K562 (cell line): ENCODE measurements around the gene PSMD2. TPM values are rescaled to one million over a fixed set of nuclear protein-coding genes. Genes with fewer than 3 reads are reported as not detected.

Experiments
- ARNT ChIP-seq, 2 experiments: fragments of 450-650 bp; IDR thresholded peaks; 2 replicates each; pipeline ENCODE4 v1.6.1; 2016; ENCODE audit warnings: mild to moderate bottlenecking in 1 of 2
- CUX1 ChIP-seq: fragments of 200-800 bp; sonication (Bioruptor generic); IDR thresholded peaks from 2 replicates; pipeline ENCODE4 v1.6.1; 2016; ENCODE audit warnings: missing genetic modification characterization, missing compliant biosample characterization
- ELF4 ChIP-seq: fragments of 450-650 bp; formaldehyde crosslinking; IDR thresholded peaks from 2 replicates; pipeline ENCODE4 v1.4.0; 2022; ENCODE audit warnings: missing genetic modification characterization
- FIP1L1 ChIP-seq: fragments of 200-400 bp; formaldehyde crosslinking; IDR thresholded peaks from 2 replicates; pipeline ENCODE4 v1.6.1; 2018; ENCODE audit warnings: mild to moderate bottlenecking, low read depth, low read length; ENCODE audit not compliant: poor library complexity, severe bottlenecking
- HDAC8 ChIP-seq: fragments of 450-650 bp; IDR thresholded peaks from 2 replicates; pipeline ENCODE4 v1.6.1; 2016; ENCODE audit warnings: mild to moderate bottlenecking, missing genetic modification characterization, moderate library complexity, missing compliant biosample characterization
- HIVEP1 ChIP-seq: fragments of 250-450 bp; sonication (Bioruptor Pico); IDR thresholded peaks from 2 replicates; pipeline ENCODE4 v1.4.0; 2020; ENCODE audit warnings: mild to moderate bottlenecking
- KAT2B ChIP-seq: IDR thresholded peaks from one replicate; pipeline ENCODE4 v1.6.1; 2012; ENCODE audit warnings: low read depth, mild to moderate bottlenecking, control low read depth, inconsistent platforms, low read length, moderate library complexity
- MAFG ChIP-seq: fragments of 450-650 bp; conservative IDR thresholded peaks from 2 replicates; pipeline ENCODE4 v1.6.1; 2016; ENCODE audit warnings: missing genetic modification characterization, missing compliant biosample characterization
- MTA1 ChIP-seq: fragments of 450-650 bp; IDR thresholded peaks from 2 replicates; pipeline ENCODE4 v1.6.1; 2017; ENCODE audit warnings: borderline replicate concordance
- NFIC ChIP-seq: fragments of 450-650 bp; IDR thresholded peaks from 2 replicates; pipeline ENCODE4 v1.6.1; 2017; ENCODE audit warnings: mild to moderate bottlenecking, inconsistent platforms
- REST ChIP-seq, 2 experiments: fragments of 450-650 bp; formaldehyde crosslinking in 1 of 2; IDR thresholded peaks; 2 replicates each; pipeline versions ENCODE4 v1.4.0 to v1.6.1; 2014 to 2020; ENCODE audit warnings: mild to moderate bottlenecking in 2 of 2, borderline replicate concordance in 1 of 2, low read depth in 1 of 2
- RNF2 ChIP-seq: sonication (generic); IDR thresholded peaks from 2 replicates; pipeline ENCODE4 v1.6.1; 2016
- SREBF2 ChIP-seq: sonication (generic); formaldehyde crosslinking; IDR thresholded peaks from 2 replicates; pipeline ENCODE4 v1.4.0; 2020; ENCODE audit warnings: mild to moderate bottlenecking, missing genetic modification reagents
- XRCC5 ChIP-seq: fragments of 200-400 bp; formaldehyde crosslinking; IDR thresholded peaks from 2 replicates; pipeline ENCODE4 v1.6.1; 2017; ENCODE audit warnings: low read depth, mild to moderate bottlenecking, low read length
- ZNF253 ChIP-seq: fragments of 250-450 bp; sonication (Bioruptor Pico); conservative IDR thresholded peaks from 2 replicates; pipeline ENCODE4 v1.6.1; 2021; ENCODE audit warnings: mild to moderate bottlenecking
- ZNF785 ChIP-seq: fragments of 250-450 bp; sonication (Bioruptor Pico); IDR thresholded peaks from 2 replicates; pipeline ENCODE4 v1.4.0; 2020; ENCODE audit warnings: mild to moderate bottlenecking
- polyA plus RNA-seq, 8 experiments: library from polyadenylated mRNA; depleted of rRNA in 4 of 8; stranded (reverse) in 5 of 8; unstranded in 3 of 8; fragments of >200 nt; fragmentation: Nextera tagmentation in 2 of 8; fragmentation: Illumina TruSeq in 1 of 8; extraction: Ambion mirVana in 2 of 8; extraction: Trizol in 1 of 8; gene quantifications; 2 replicates each; pipeline versions ENCODE4 v1.2.1 to v1.2.3, GENCODE V29; 2011 to 2014; ENCODE audit warnings: inconsistent platforms in 1 of 8, missing spikeins in 1 of 8
- total RNA-seq, 7 experiments: library from RNA; depleted of rRNA in 6 of 7; stranded (reverse); fragments of >200 nt in 6 of 7; fragmentation: Illumina TruSeq in 2 of 7; extraction: Trizol in 2 of 7; gene quantifications; 2 replicates each; pipeline versions ENCODE4 v1.2.1 to v1.2.3, GENCODE V29; 2011 to 2021; ENCODE audit warnings: low replicate concordance in 1 of 7

Gene PSMD2
- total and polyA plus RNA-seq, 9 of the 15 experiments (the other 6 are each of a cell fraction or from before 2014, with no cell fraction given), result 152 to 484 (median 295) TPM

DNA sequence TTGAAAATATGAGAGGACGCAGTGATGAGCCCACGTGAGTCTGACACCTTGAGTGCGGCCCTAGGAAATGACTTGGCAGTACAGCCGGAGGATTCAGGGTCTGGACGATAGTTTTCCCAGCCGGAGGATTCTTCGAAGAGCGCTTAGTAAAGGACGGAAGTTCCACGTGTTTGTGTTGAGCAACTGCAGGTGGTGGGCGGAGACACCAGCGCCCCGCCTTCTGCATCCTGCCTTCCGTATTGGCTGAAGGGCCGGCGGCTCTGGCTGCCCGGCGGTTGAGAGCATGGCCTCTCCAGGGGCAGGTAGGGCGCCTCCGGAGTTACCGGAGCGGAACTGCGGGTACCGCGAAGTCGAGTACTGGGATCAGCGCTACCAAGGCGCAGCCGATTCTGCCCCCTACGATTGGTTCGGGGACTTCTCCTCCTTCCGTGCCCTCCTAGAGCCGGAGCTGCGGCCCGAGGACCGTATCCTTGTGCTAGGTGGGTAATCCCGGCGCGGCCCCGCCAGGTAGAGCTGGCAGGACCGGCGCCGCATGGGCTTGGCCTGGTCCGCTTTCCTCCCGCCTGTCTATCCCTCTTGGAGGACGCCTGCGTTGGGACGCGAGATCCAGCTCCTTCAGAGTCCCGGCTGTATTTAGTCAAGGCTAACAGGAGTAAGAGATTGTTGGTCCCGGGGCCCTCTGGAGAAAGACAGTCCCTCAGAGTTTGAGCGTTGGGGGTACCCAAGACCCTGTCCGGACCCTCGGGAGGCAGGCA, 49.5 kb upstream of the PSMD2 start, which contains the start of gene EEF1AKMT4 (continued):
- TF ChIP-seq SREBF2 (CRISPR knock-in tag) (no peak), KAT2B (no peak), ARNT (IDR thresholded peaks at IDR 0.05) (no peak), FIP1L1 (peak; percentile 39), ZNF253 (no peak), ELF4 (no peak), HIVEP1 (no peak), MTA1 (no peak), MAFG (no peak), RNF2 (0 out of 2 replicates have a peak, but pooled peaks have one; percentile 5), NFIC (no peak), XRCC5 (peak; percentile 85; the same call in 1 of the 2 replicates), ZNF785 (no peak), CUX1 (CRISPR knock-in tag) (no peak), HDAC8 (tag) (no peak), REST (IDR thresholded peaks at IDR 0.05; ENCODE audit: borderline replicate concordance) (peak; percentile 25; the same call in 1 of the 2 replicates), REST (CRISPR knock-in tag; IDR thresholded peaks at IDR 0.05; ENCODE audit: low read depth) (0 out of 2 replicates have a peak, but pooled peaks have one; percentile 75)
